Dedifferentiated amniotic fluid mesenchymal stem cell (primary cell): ENCODE data around the gene CCDC181.
"Not testable (repeated sequence)": the region's sequence is repeated elsewhere in the genome, so short reads cannot be mapped to it uniquely, and the experiment has no call there.

ENCODE experiments used
- DNase-seq: peaks from one replicate; pipeline ENCODE4 v3.0.0-alpha.2; 2016; ENCODE audit errors: extremely low spot score

CCDC181 gene

GRCh38 chr1:169427081-169427641 is at the start of gene CCDC181:
CCDC181 (minus strand) TSS chr1:169427474; CDS start chr1:169424927, 2,547 bp downstream.
- no peak for DNase-seq

DNA sequence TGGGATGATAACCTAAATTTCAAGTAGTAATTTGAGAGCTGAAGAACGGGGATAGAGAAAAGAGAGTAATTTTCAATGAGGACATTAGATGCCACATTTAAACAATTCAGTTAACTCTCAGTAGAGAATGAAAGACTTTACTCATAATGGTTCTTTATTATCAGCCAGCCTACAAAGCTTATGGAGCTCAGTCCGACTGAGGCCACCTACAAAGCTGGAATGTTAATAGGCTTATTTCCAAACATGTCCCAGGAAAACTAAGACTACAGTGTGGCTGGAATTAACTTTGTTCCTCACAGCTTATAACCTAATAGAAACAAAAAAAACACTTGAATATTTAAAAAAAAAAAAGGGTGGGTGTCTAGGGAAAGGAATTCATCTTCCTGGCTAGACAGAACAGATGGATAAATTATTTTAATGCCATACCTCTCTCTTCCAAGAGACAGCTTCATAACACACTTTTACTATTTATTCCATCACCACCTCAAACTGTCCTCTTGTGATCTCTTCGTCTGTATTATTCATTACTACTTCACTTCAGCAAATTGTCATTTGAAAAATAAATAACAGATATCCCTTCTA is 48.6 kb upstream of the CCDC181 start:
- DNase-seq = no peak

DNA sequence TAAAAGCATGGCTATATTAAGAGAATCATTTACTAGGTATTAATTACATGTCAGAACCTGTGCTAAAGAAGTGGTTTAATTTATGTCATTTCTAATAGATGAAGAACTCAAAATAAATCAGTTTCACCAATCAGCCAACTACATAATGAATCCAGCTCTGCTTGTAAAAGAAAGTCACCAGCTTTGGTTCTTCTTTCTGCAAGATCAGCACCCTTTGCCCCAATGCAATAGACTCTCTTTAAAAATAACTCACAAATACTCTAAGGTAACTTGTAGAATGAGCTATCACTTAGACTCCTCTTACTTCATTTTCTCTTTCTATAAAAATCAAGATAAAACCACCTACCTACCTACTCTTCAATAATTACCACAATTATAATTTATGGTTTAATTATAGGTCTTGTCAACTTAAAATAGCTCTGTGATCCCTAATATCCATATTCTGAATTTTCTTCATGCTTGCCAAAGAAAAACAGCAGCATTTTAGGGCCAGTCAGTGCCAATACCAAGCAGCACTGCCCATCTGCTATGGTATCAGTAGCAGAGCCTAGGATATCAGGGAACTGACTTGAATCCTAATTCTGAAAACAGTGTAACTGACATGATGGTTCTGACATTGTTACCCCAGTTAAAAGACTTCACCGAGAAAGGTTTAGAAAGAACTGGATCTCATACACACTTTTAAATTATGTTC is 47.2 kb upstream of the CCDC181 start:
- no peak for DNase-seq

DNA sequence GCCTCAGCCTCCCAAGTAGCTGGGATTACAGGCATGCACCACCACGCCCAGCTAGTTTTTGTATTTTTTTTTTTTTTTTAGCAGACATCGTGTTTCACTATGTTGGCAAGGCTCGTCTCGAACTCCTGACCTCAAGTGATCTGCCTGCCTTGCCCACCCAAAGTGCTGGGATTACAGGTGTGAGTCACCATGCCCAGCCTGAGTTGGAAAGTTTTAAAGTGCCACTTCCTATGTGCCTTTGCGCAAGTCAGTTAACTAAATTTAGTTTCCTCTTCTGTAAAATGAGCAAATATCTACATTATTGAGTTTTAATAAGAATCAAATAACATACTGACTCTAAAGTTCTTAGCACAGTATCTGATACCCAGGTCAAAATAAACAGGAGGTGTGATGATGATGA is 46.1 kb upstream of the CCDC181 start:
- DNase-seq = no peak

DNA sequence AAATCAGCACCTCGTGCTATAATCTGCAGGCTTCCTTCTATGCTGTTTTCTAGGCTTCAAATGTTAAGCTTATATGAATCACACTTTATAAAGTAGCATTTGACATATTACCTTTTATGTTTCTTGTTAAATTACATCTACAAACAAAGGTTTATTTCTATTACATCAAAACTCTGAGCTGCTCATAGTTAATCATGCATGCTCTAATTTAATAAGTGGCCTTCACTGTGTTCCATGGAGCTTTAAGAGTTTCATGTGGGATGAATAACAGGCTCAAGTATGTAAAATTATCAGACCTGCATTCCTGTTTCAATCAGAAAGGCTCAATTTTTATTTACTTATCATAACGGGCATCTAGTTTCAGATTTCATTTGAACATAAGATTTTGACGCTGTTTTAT is 45.5 kb upstream of the CCDC181 start:
- DNase-seq = no peak

GRCh38 chr1:169468982-169469381 is 41.7 kb upstream of the CCDC181 start:
- DNase-seq = no peak

DNA sequence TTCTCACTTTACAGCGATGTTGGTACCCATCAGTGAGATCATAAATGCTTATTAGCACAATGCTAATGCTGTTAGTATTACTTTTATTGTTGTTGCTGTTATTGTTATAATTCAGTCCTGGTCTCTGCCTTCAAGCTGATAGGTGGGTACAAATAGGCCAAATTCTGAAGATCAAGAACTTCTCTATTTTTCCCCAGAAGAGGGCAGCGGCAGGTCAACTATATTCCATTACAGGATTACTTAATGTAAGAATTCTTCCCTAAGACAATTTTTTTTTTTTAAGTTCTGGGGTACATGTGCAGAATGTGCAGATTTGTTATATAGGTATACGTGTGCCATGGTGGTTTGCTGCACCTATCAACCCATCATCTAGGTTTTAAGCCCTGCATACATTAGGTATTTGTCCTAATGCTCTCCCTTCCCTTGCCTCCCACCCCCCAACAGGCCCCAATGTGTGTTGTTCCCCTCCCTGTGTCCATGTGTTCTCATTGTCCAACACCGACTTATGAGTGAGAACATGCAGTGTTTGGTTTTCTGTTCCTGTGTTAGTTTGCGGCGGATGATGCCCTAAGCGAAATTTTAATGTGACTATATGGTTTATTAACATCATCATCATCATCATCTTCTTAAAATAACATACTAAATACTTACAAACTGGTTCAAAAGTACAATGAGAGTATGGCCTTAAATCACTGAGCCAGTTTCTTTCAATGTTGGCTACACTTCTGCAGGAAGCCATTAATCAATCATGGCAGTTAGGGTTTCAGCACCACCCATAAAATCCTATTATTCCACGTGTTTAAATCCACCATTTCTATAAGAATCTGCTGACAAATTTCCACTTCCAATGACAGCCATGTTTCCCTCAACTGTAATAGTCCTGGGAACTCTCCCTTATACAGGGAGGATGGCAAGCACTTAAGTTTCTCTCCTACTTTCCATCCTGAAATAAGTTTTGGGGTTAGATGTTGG is 39.3 kb upstream of the CCDC181 start:
- peak; percentile 18 for DNase-seq

- DNase-seq = no peak
These were observed 38.0 kb upstream of the CCDC181 start for GRCh38 chr1:169465281-169465680.

GRCh38 chr1:169462385-169462784 is 35.1 kb upstream of the CCDC181 start:
- no peak for DNase-seq

DNA sequence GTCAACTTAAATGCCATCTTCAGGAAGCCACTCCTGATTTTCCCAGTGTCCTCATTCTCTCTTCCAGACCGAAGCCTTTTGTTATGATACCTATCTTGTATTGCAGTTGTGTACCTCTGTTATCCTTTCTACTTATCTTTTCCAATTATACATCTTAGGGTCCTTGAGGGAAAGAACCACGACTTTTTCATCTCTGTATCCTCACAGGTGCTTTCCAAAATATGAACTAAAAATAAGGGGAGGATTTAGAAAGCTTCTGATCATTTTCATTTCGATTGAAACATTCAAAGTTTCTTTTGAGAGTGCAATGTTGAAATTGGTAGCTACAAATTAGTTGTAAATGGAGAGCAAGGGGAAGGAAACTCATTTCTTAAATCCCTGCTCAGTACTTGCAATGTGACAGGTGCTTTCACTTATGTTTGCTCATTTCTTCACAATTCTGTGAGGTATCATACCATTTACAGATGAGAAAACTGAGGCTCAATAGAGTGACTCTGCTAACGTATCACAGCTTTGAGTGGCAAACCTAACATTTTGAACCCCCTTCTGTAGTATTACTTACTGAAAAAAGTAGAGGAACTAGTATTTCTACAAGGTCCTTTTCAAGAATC is 34.2 kb upstream of the CCDC181 start:
- no peak for DNase-seq

DNA sequence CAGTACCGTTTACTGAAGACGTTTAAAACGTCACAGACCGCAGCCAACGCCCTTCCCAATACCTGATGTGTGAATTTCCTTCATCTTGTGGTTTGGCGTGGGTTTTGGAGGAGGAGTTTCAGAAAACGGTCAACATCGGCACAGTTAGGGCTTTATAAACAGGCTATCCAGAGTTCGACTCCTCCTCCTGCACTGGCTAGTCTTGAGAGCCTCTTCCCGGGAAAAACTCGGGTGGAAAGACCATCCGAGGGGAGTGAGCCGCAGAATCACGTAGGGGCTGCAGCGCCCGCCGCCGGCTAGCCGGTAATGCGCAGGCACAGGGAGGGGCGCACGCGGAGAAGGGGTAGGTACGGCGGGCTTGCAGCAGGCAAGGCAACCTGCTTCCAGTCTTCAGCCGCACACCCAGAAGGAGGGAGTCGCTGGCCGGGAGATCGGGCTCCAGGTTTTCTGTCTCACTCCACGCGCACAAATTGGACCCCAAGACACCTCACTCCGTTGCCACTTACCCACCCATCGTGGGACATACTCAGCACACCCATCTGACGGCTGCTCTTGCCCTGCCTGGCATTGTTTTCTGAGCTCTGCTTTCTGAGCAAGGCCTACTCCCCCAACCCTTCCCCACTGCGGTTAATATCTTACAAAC is 33.0 kb upstream of the CCDC181 start:
- no peak for DNase-seq

DNA sequence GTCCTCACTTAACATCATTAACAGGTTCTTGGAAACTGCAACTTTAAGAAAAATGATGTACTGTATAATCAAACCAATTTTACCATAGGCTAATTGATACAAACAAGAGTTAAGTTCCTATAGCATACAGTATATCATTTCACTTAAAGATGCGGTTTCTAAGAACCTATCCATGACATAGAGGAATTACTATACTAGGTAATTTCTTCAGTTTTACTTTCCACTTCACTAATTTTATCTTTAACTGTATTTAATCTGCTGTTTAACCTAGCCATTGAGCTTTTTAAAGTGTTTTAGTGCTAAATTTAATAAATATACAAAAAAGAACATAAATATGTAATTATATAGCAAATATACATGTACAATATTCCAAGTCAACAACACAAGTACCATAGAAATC is 30.2 kb upstream of the CCDC181 start:
- no peak for DNase-seq

DNA sequence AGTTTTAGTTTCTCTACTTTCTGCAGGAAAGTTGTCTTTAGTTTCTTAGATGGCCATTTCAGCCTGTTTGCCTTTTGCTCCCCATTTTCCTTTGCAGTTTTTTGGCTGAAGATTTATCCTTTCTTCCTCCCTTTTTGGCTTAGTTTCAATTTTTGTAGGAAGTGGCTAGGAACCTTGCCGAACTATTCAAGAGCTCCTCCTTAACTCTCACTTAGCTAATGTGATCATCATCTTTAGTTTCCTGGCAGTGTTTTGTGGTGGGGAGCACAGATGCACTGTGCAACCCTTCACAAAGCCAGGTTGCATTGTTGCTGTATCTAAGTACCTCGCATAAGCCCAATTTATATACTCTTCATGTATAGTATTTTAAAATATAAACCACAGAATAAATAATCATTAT is 28.8 kb upstream of the CCDC181 start:
- DNase-seq = no peak

GRCh38 chr1:169452921-169453320 is 25.6 kb upstream of the CCDC181 start:
- DNase-seq = no peak

GRCh38 chr1:169451218-169451824 is 24.0 kb upstream of the CCDC181 start:
- DNase-seq = no peak

- no peak for DNase-seq
These were observed 16.6 kb upstream of the CCDC181 start for GRCh38 chr1:169443923-169444322.

- DNase-seq = no peak
These were observed 1.0 kb downstream of the CCDC181 start for GRCh38 chr1:169426174-169426705.

DNA sequence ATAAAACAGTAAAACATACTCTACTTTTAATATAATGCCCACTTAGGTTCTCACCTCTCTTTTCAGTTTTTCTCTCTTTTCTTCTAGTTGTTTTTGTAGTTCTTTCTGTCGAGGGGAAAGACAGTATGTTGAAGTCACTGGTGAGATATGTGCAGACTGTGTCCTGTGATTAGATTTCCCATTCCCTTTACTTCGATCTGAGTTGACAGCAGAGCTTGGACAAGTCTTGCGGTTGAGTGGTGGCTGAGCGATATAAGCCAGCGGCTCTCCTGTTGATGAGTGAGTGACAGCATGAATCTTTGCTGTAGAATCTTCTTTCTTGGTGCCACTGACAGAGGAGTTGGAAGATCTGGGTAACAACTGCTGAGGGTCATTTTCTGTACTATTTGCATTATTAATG is 6.0 kb downstream of the CCDC181 start:
- DNase-seq = no peak

DNA sequence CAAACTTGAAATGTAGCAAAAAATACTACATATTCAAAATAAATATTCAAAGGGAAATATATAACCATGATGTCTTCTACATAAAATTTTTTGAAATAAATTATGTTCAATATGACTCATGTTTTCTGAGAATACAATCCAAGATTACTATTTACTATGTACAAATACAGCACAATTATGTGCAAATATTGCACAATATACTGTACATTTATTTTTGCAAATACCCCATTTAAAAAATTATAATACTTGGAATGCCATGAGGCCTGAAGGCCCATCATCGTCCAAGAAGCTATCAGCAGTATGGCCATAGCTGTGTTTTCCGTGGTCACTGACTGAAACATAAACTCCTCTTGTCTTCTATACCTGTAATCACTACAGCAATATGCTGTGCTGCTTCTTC is 12.3 kb downstream of the CCDC181 start:
- DNase-seq = no peak

GRCh38 chr1:169408340-169408739 is 18.9 kb downstream of the CCDC181 start:
- DNase-seq = not testable (repeated sequence)

DNA sequence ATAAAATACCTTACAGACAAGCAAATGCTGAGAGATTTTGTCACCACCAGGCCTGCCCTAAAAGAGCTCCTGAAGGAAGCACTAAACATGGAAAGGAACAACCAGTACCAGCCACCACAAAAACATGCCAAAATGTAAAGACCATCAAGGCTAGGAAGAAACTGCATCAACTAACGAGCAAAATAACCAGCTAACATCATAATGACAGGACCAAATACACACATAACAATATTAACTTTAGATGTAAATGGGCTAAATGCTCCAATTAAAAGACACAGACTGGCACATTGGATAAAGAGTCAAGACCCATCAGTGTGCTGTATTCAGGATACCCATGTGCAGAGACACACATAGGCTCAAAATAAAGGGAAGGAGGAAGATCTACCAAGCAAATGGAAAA is 24.7 kb downstream of the CCDC181 start:
- not testable (repeated sequence) for DNase-seq
